ENCODE measurements around the gene KCNQ2.

Gene KCNQ2

GRCh38 chr20:63473555-63474449 lies 1.3 kb upstream of the KCNQ2 start:
- H3K36me3 ChIP-seq (ENCODE audit: insufficient read depth, low read length): no peaks in the 10 kb centered on the region
- H3K4me3 ChIP-seq (ENCODE audit: low read length): no peak overlapping the region
- no peak overlapping the region for H3K9ac ChIP-seq (ENCODE audit: low read depth, low read length)
- peaks cover 79% of the 10 kb centered on the region for H3K27me3 ChIP-seq (ENCODE audit: control insufficient read depth, insufficient read depth, low read length)
- no peak overlapping the region for H3K4me2 ChIP-seq (ENCODE audit: low read length)
- no peaks in the 10 kb centered on the region for H3K4me1 ChIP-seq (ENCODE audit: control insufficient read depth, insufficient read depth, low read length)
- no peaks in the 10 kb centered on the region for H3K9me3 ChIP-seq (replicated peaks; ENCODE audit: low read length)

GRCh38 chr20:63472862-63473390 lies 471 bp upstream of the KCNQ2 start:
- H3K9ac ChIP-seq (ENCODE audit: low read depth, low read length): no peak overlapping the region
- no peaks in the 10 kb centered on the region for H3K36me3 ChIP-seq (ENCODE audit: insufficient read depth, low read length)
- H3K27me3 ChIP-seq (ENCODE audit: control insufficient read depth, insufficient read depth, low read length): peaks cover 78% of the 10 kb centered on the region
- no peak overlapping the region for H3K4me3 ChIP-seq (ENCODE audit: low read length)
- no peak overlapping the region for H3K4me2 ChIP-seq (ENCODE audit: low read length)
- no peaks in the 10 kb centered on the region for H3K9me3 ChIP-seq (replicated peaks; ENCODE audit: low read length)
- no peaks in the 10 kb centered on the region for H3K4me1 ChIP-seq (ENCODE audit: control insufficient read depth, insufficient read depth, low read length)

- no peak overlapping the region for H3K9ac ChIP-seq (ENCODE audit: low read depth, low read length)
- no peaks in the 10 kb centered on the region for H3K36me3 ChIP-seq (ENCODE audit: insufficient read depth, low read length)
- no peak overlapping the region for H3K4me2 ChIP-seq (ENCODE audit: low read length)
- H3K27me3 ChIP-seq (ENCODE audit: control insufficient read depth, insufficient read depth, low read length): peaks cover 78% of the 10 kb centered on the region
- H3K4me3 ChIP-seq (ENCODE audit: low read length): no peak overlapping the region
- no peaks in the 10 kb centered on the region for H3K9me3 ChIP-seq (replicated peaks; ENCODE audit: low read length)
- H3K4me1 ChIP-seq (ENCODE audit: control insufficient read depth, insufficient read depth, low read length): no peaks in the 10 kb centered on the region
Observed at GRCh38 chr20:63471717-63471980, 806 bp downstream of the KCNQ2 start.

- Histone ChIP-seq H3K36me3 (ENCODE audit: insufficient read depth, low read length) (no peaks in the 10 kb centered on the region), H3K4me1 (ENCODE audit: control insufficient read depth, insufficient read depth, low read length) (no peaks in the 10 kb centered on the region), H3K9me3 (replicated peaks; ENCODE audit: low read length) (no peaks in the 10 kb centered on the region), H3K4me2 (ENCODE audit: low read length) (no peak overlapping the region), H3K4me3 (ENCODE audit: low read length) (no peak overlapping the region), H3K9ac (ENCODE audit: low read depth, low read length) (no peak overlapping the region), H3K27me3 (ENCODE audit: control insufficient read depth, insufficient read depth, low read length) (peaks cover 79% of the 10 kb centered on the region)
Observed at GRCh38 chr20:63471002-63471716, 1.3 kb downstream of the KCNQ2 start.

GRCh38 chr20:63470410-63470809 lies 2.0 kb downstream of the KCNQ2 start:
- no peak overlapping the region for H3K9ac ChIP-seq (ENCODE audit: low read depth, low read length)
- no peak overlapping the region for H3K4me2 ChIP-seq (ENCODE audit: low read length)
- H3K27me3 ChIP-seq (ENCODE audit: control insufficient read depth, insufficient read depth, low read length): peaks cover 78% of the 10 kb centered on the region
- no peaks in the 10 kb centered on the region for H3K4me1 ChIP-seq (ENCODE audit: control insufficient read depth, insufficient read depth, low read length)
- no peaks in the 10 kb centered on the region for H3K36me3 ChIP-seq (ENCODE audit: insufficient read depth, low read length)
- H3K4me3 ChIP-seq (ENCODE audit: low read length): no peak overlapping the region
- no peaks in the 10 kb centered on the region for H3K9me3 ChIP-seq (replicated peaks; ENCODE audit: low read length)

- Histone ChIP-seq H3K36me3 (ENCODE audit: insufficient read depth, low read length) (no peaks in the 10 kb centered on the region), H3K4me1 (ENCODE audit: control insufficient read depth, insufficient read depth, low read length) (no peaks in the 10 kb centered on the region), H3K27me3 (ENCODE audit: control insufficient read depth, insufficient read depth, low read length) (peaks cover 77% of the 10 kb centered on the region)
Observed at GRCh38 chr20:63469713-63470101, 2.7 kb downstream of the KCNQ2 start.

GRCh38 chr20:63469019-63469712 lies 3.3 kb downstream of the KCNQ2 start:
- Histone ChIP-seq H3K4me3 (ENCODE audit: low read length) (no peak overlapping the region), H3K9me3 (replicated peaks; ENCODE audit: low read length) (no peaks in the 10 kb centered on the region), H3K9ac (ENCODE audit: low read depth, low read length) (no peak overlapping the region), H3K4me1 (ENCODE audit: control insufficient read depth, insufficient read depth, low read length) (no peaks in the 10 kb centered on the region), H3K36me3 (ENCODE audit: insufficient read depth, low read length) (no peaks in the 10 kb centered on the region), H3K4me2 (ENCODE audit: low read length) (no peak overlapping the region), H3K27me3 (ENCODE audit: control insufficient read depth, insufficient read depth, low read length) (peaks cover 76% of the 10 kb centered on the region)

More at GRCh38 chr20:63469713-63470101, 2.7 kb downstream of the KCNQ2 start:
- H3K4me2 ChIP-seq (ENCODE audit: low read length): no peak overlapping the region
- H3K4me3 ChIP-seq (ENCODE audit: low read length): no peak overlapping the region
- no peak overlapping the region for H3K9ac ChIP-seq (ENCODE audit: low read depth, low read length)
- no peaks in the 10 kb centered on the region for H3K9me3 ChIP-seq (replicated peaks; ENCODE audit: low read length)

GRCh38 chr20:63468421-63468820 lies 4.0 kb downstream of the KCNQ2 start:
- Histone ChIP-seq H3K27me3 (ENCODE audit: control insufficient read depth, insufficient read depth, low read length) (peaks cover 76% of the 10 kb centered on the region), H3K36me3 (ENCODE audit: insufficient read depth, low read length) (no peaks in the 10 kb centered on the region)

GRCh38 chr20:63467294-63468083 lies 5.0 kb downstream of the KCNQ2 start:
- Histone ChIP-seq H3K27me3 (ENCODE audit: control insufficient read depth, insufficient read depth, low read length) (peaks cover 79% of the 10 kb centered on the region), H3K9ac (ENCODE audit: low read depth, low read length) (no peak overlapping the region), H3K36me3 (ENCODE audit: insufficient read depth, low read length) (no peaks in the 10 kb centered on the region), H3K4me3 (ENCODE audit: low read length) (no peak overlapping the region), H3K9me3 (replicated peaks; ENCODE audit: low read length) (no peaks in the 10 kb centered on the region), H3K4me1 (ENCODE audit: control insufficient read depth, insufficient read depth, low read length) (no peaks in the 10 kb centered on the region), H3K4me2 (ENCODE audit: low read length) (no peak overlapping the region)

More at GRCh38 chr20:63468421-63468820, 4.0 kb downstream of the KCNQ2 start:
- Histone ChIP-seq H3K9me3 (replicated peaks; ENCODE audit: low read length) (no peaks in the 10 kb centered on the region), H3K4me1 (ENCODE audit: control insufficient read depth, insufficient read depth, low read length) (no peaks in the 10 kb centered on the region), H3K4me2 (ENCODE audit: low read length) (no peak overlapping the region), H3K9ac (ENCODE audit: low read depth, low read length) (no peak overlapping the region), H3K4me3 (ENCODE audit: low read length) (no peak overlapping the region)

GRCh38 chr20:63466861-63467260 lies 5.6 kb downstream of the KCNQ2 start:
- no peaks in the 10 kb centered on the region for H3K36me3 ChIP-seq (ENCODE audit: insufficient read depth, low read length)
- no peaks in the 10 kb centered on the region for H3K4me1 ChIP-seq (ENCODE audit: control insufficient read depth, insufficient read depth, low read length)
- H3K27me3 ChIP-seq (ENCODE audit: control insufficient read depth, insufficient read depth, low read length): peaks cover 78% of the 10 kb centered on the region
- H3K4me2 ChIP-seq (ENCODE audit: low read length): no peak overlapping the region
- H3K9ac ChIP-seq (ENCODE audit: low read depth, low read length): no peak overlapping the region
- no peak overlapping the region for H3K4me3 ChIP-seq (ENCODE audit: low read length)
- H3K9me3 ChIP-seq (replicated peaks; ENCODE audit: low read length): no peaks in the 10 kb centered on the region

Data from skeletal muscle satellite cell (primary cell).